Stimulated activated CD8-positive, alpha-beta memory T cell treated with anti-CD3 and anti-CD28 coated beads, Interleukin-12 subunit alpha, Interleukin-12 subunit beta, amount 100 ng/mL, for 24 hours (primary cell): ENCODE measurements around the gene SCML2.
A peak's percentile ranks its signal among the peaks of the same experiment; 100 is the strongest.
"Not testable (repeated sequence)": the region's sequence is repeated elsewhere in the genome, so short reads cannot be mapped to it uniquely, and the experiment has no call there.

ENCODE experiments used
- DNase-seq: peaks from one replicate; pipeline ENCODE4 v3.0.0-alpha.2; 2020; ENCODE audit errors: extremely low read depth

SCML2 gene

GRCh38 chrX:18354369-18355223, at the start of gene SCML2:
TSS of gene SCML2 (minus strand) at chrX:18354688. CDS start at chrX:18334071, 20,617 bp downstream.
- no peak for DNase-seq

- no peak for DNase-seq
Observed at GRCh38 chrX:18401848-18402213, 47.3 kb upstream of the SCML2 start.

GRCh38 chrX:18394477-18394876, 40.0 kb upstream of the SCML2 start:
- DNase-seq, result no peak

GRCh38 chrX:18390941-18391538, 36.6 kb upstream of the SCML2 start:
- peak; percentile 9 for DNase-seq

- DNase-seq, result no peak
Observed at GRCh38 chrX:18389966-18390365, 35.5 kb upstream of the SCML2 start.

GRCh38 chrX:18377796-18378195, 23.3 kb upstream of the SCML2 start:
- no peak for DNase-seq

- not testable (repeated sequence) for DNase-seq
Observed at GRCh38 chrX:18375131-18375805, 20.8 kb upstream of the SCML2 start.

- not testable (repeated sequence) for DNase-seq
Observed at GRCh38 chrX:18369096-18369495, 14.6 kb upstream of the SCML2 start.

- DNase-seq, result no peak
Observed at GRCh38 chrX:18368402-18368801, 13.9 kb upstream of the SCML2 start.

GRCh38 chrX:18360867-18361266, 6.4 kb upstream of the SCML2 start:
- DNase-seq, result no peak

- no peak for DNase-seq
Observed at GRCh38 chrX:18353931-18354368, 538 bp downstream of the SCML2 start.

GRCh38 chrX:18351784-18352183, 2.7 kb downstream of the SCML2 start:
- DNase-seq, result no peak

- no peak for DNase-seq
Observed at GRCh38 chrX:18348047-18348446, 6.4 kb downstream of the SCML2 start.

GRCh38 chrX:18309401-18309800, 45.1 kb downstream of the SCML2 start:
- no peak for DNase-seq

- DNase-seq, result no peak
Observed at GRCh38 chrX:18297251-18297650, 57.2 kb downstream of the SCML2 start.

- no peak for DNase-seq
Observed at GRCh38 chrX:18294893-18295292, 59.6 kb downstream of the SCML2 start.

- DNase-seq, result no peak
Observed at GRCh38 chrX:18291006-18291545, 63.4 kb downstream of the SCML2 start.

GRCh38 chrX:18290200-18290599, 64.3 kb downstream of the SCML2 start:
- DNase-seq, result no peak

- DNase-seq, result no peak
Observed at GRCh38 chrX:18288716-18289115, 65.8 kb downstream of the SCML2 start.

- no peak for DNase-seq
Observed at GRCh38 chrX:18286322-18286831, 68.1 kb downstream of the SCML2 start.

- no peak for DNase-seq
Observed at GRCh38 chrX:18278449-18278848, 76.0 kb downstream of the SCML2 start.

GRCh38 chrX:18272222-18272621, 82.3 kb downstream of the SCML2 start:
- no peak for DNase-seq
